Right lobe of liver (tissue), 6 donors: ENCODE results near the gene HMGCS2. TPM values are rescaled to one million over a fixed set of nuclear protein-coding genes. Genes with fewer than 3 reads are reported as not detected.
A peak's percentile ranks its signal among the peaks of the same experiment; 100 is the strongest.

Experiments used
- ATAC-seq, 4 donors: fragments of 200-7000 bp; cut with Tn5 transposase; one replicate each; pipeline ENCODE4 v1.9.1; 2020; ENCODE audit warnings: mild to moderate bottlenecking in 4 of 4, moderate library complexity in 4 of 4
- DNase-seq, 3 donors: peaks; one replicate each; pipeline ENCODE4 v3.0.0-alpha.2; 2020
- H3K27ac ChIP-seq, 3 donors: fragments of 200-600 bp; one replicate each; pipeline ENCODE4 v1.8.0; 2022
- H3K27me3 ChIP-seq, 2 donors: fragments of 200-600 bp; one replicate each; pipeline ENCODE4 v1.8.0; 2022
- H3K36me3 ChIP-seq, 4 donors: fragments of 200-600 bp; sonication (generic) in 1 of 4; one replicate each; pipeline versions ENCODE4 v1.5.1 to v1.8.0; 2017 to 2022; ENCODE audit warnings: control low read depth in 1 of 4
- H3K4me1 ChIP-seq, 4 donors: fragments of 200-600 bp; sonication (generic) in 1 of 4; one replicate each; pipeline versions ENCODE4 v1.5.1 to v1.8.0; 2017 to 2022; ENCODE audit warnings: control low read depth in 1 of 4
- H3K4me3 ChIP-seq, 3 donors: fragments of 200-600 bp; one replicate each; pipeline ENCODE4 v1.8.0; 2022
- H3K9me3 ChIP-seq, 4 donors: fragments of 200-600 bp; sonication (generic) in 1 of 4; one replicate each; pipeline versions ENCODE4 v1.5.1 to v1.8.0; 2017 to 2022; ENCODE audit warnings: control low read depth in 1 of 4
- CTCF ChIP-seq, 4 donors: fragments of 200-600 bp in 3 of 4; fragments of 450-650 bp in 1 of 4; IDR thresholded peaks; one replicate each; pipeline versions ENCODE4 v1.5.1 to v1.8.0; 2016 to 2022; ENCODE audit warnings: antibody characterized with exemption in 4 of 4, mild to moderate bottlenecking in 2 of 4
- POLR2A ChIP-seq: fragments of 450-650 bp; IDR thresholded peaks from one replicate; pipeline ENCODE4 v1.6.1; 2017; ENCODE audit warnings: antibody characterized with exemption, mild to moderate bottlenecking
- WGBS: methylation state at CpG from one replicate; pipeline ENCODE4 v1.1.6; 2018; ENCODE audit warnings: low coverage, low lambda C conversion rate; ENCODE audit not compliant: insufficient coverage; ENCODE audit errors: missing lambda C conversion rate; 5-methylcytosine and 5-hydroxymethylcytosine counted together
- intact Hi-C, 2 donors: fragments of 100-400 bp; cut with DNase I; formaldehyde crosslinking; loops; one replicate each; pipeline versions ENCODE4 v1.11.2 to v1.14.1; 2022
- total RNA-seq, 6 experiments: library from RNA; depleted of rRNA in 2 of 6; stranded (reverse); fragments of >200 nt in 2 of 6; fragmentation: NEBNext Ultra II Directional in 3 of 6; extraction: Animal tissue kit (Norgen Biotek cat#: 25700) in 3 of 6; gene quantifications; one replicate each; pipeline versions ENCODE4 v1.1.0 to v1.2.4, GENCODE V29; 2016 to 2023
- donor health status: DM: no; HTN: yes; CAD: no.
- donor health status: DM: no; HTN: no; CAD: no.
- donor health status: DM: no; HTN: no; CAD: no.
- donor health status: DM: no; HTN: yes; CAD: no.
- donor health status: DM: no; HTN: yes; CAD: no.

HMGCS2 gene
- total RNA-seq, 6 experiments from 2014 or later: 390 to 938 (median 855) TPM

- no peak for DNase-seq
- ATAC-seq: no peak
- peaks cover 0 to 25% (median 12%) of the 10 kb centered on the region in 4 donors for H3K4me1 ChIP-seq
- H3K4me3 ChIP-seq: no peak overlapping the region
- H3K9me3 ChIP-seq: no peaks in the 10 kb centered on the region
- H3K27me3 ChIP-seq: no peaks in the 10 kb centered on the region
- 15% methylated on average over 2 of the region's 3 CpGs for WGBS
- intact Hi-C loops: no loop called here
- H3K36me3 ChIP-seq: no peaks in the 10 kb centered on the region
- TF ChIP-seq CTCF (IDR thresholded peaks at IDR 0.05) (no peak), POLR2A (no peak)
- no peak overlapping the region for H3K27ac ChIP-seq
Measured at GRCh38 chr1:119808491-119808890, 39.8 kb upstream of the HMGCS2 start.

- peak; percentile 27 to 77 (median 67) for DNase-seq
- intact Hi-C loops: no loop called here
- no peak for TF ChIP-seq POLR2A
- no peak for TF ChIP-seq CTCF (IDR thresholded peaks at IDR 0.05)
- no peaks in the 10 kb centered on the region for H3K36me3 ChIP-seq
- 18% methylated on average over 3 of the region's 4 CpGs for WGBS
- no peaks in the 10 kb centered on the region for H3K27me3 ChIP-seq
- H3K9me3 ChIP-seq: no peaks in the 10 kb centered on the region
- peaks cover 0 to 19% (median 7%) of the 10 kb centered on the region in 4 donors for H3K4me1 ChIP-seq
- no peak overlapping the region for H3K4me3 ChIP-seq
- ATAC-seq: peak; percentile 77 to 86 (median 83)
- peak overlapping the region in 2 of 3 donors; percentile 39 to 64 for H3K27ac ChIP-seq
Measured at GRCh38 chr1:119806489-119806888, 37.8 kb upstream of the HMGCS2 start.

DNA sequence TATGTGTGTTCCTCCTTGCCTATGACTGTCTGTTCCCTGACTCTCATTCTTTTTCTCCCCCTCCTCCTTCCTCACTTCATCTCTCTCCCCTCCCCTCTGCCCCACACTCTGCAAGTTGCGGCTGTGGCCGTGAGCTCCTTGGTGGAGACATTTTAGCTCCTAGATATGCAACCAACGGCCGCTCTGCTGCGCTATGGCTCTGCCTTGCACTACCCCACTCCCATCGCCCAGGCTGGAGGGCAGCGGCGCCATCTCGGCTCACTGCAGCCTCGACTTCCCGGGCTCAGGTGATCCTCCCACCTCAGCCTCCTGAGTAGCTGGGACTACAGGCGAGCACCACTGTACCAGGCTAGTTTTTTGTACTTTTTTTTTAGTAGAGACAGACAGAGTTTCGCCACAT lies 37.0 kb upstream of the HMGCS2 start:
- Histone ChIP-seq H3K9me3 (no peaks in the 10 kb centered on the region), H3K27me3 (no peaks in the 10 kb centered on the region), H3K4me1 (peaks cover 0 to 19% (median 6%) of the 10 kb centered on the region in 4 donors), H3K27ac (peak overlapping the region in 2 of 3 donors; percentile 49 to 64), H3K36me3 (no peaks in the 10 kb centered on the region), H3K4me3 (no peak overlapping the region)
- WGBS: 93% methylated on average over 3 of the region's 13 CpGs
- ATAC-seq (no peak), DNase-seq (no peak)
- intact Hi-C loops: no loop called here
- TF ChIP-seq POLR2A (no peak), CTCF (IDR thresholded peaks at IDR 0.05) (no peak)

GRCh38 chr1:119805247-119805646 lies 36.5 kb upstream of the HMGCS2 start:
- H3K36me3 ChIP-seq: no peaks in the 10 kb centered on the region
- no peak overlapping the region for H3K4me3 ChIP-seq
- H3K27me3 ChIP-seq: no peaks in the 10 kb centered on the region
- TF ChIP-seq CTCF (IDR thresholded peaks at IDR 0.05) (no peak), POLR2A (no peak)
- H3K4me1 ChIP-seq: peaks cover 0 to 19% (median 6%) of the 10 kb centered on the region in 4 donors
- ATAC-seq (peak; percentile 18 to 78 (median 34)), DNase-seq (peak in 2 of 3 donors; percentile 68 to 73)
- no peaks in the 10 kb centered on the region for H3K9me3 ChIP-seq
- intact Hi-C loops: no loop called here
- WGBS: 20% methylated on average over 7 of the region's 8 CpGs
- H3K27ac ChIP-seq: peak overlapping the region in 2 of 3 donors; percentile 49 to 64
